ENCODE data around the gene COPS4. TPM values are rescaled to one million over a fixed set of nuclear protein-coding genes. Genes with fewer than 3 reads are reported as not detected.
A peak's percentile ranks its signal among the peaks of the same experiment; 100 is the strongest.
"Not testable (repeated sequence)": the region's sequence is repeated elsewhere in the genome, so short reads cannot be mapped to it uniquely, and the experiment has no call there.

The COPS4 gene
- total RNA-seq (10 to 100 TPM; 35.3 to 35.7 TPM), polyA plus RNA-seq (10 to 100 TPM; 31.7 to 35.2 TPM)
- long read RNA-seq, donor 1, transcript COPS4-201 (10 exons, 1,744 nt): major isoform, 193 of 223 reads
- long read RNA-seq, donor 1, transcript COPS4-209 (11 exons, 1,695 nt): minor isoform, 7 of 223 reads
- long read RNA-seq, donor 1, partial matches to known transcripts: 8 of 223 reads
- long read RNA-seq, donor 1, other reads (novel, unspliced or antisense): 9 of 223 reads
- long read RNA-seq, donor 2, transcript COPS4-201 (10 exons, 1,744 nt): major isoform, 13 of 15 reads
- long read RNA-seq, donor 2, partial matches to known transcripts: 1 of 15 reads
- long read RNA-seq, donor 2, other reads (novel, unspliced or antisense): 0 of 15 reads

GRCh38 chr4:83034630-83035494 is at the start of gene COPS4:
Gene COPS4 (plus strand): TSS chr4:83035183. CDS start chr4:83035225, 42 bp downstream.
- H3K27me3 ChIP-seq (ENCODE audit: control insufficient read depth in 1 of 2, insufficient read depth in 2 of 2, low read length in 1 of 2): no peaks in the 10 kb centered on the region
- peak; percentile 96 to 98 for DNase-seq
- no peaks in the 10 kb centered on the region for H3K36me3 ChIP-seq (ENCODE audit: control insufficient read depth in 1 of 2, insufficient read depth in 2 of 2, low read length in 1 of 2)
- ATAC-seq (ENCODE audit: low FRiP score): peak; percentile 100
- peak within 1 kb of the TSS; percentile 80 to 87 for H3K27ac ChIP-seq (ENCODE audit: low read depth in 1 of 2, low read length in 2 of 2)
- H3K4me3 ChIP-seq (ENCODE audit: low read length in 2 of 2): peak within 1 kb of the TSS; percentile 61 to 95
- no peaks in the 10 kb centered on the region for H3K9me3 ChIP-seq (ENCODE audit: control insufficient read depth, low read length)
- intact Hi-C loops (cut with DNase I): loop anchor here (1.0 to 10.0 kb wide), 4 partner anchors 22 to 600 kb away; partner anchors contain the start of genes ENOPH1 (in 1 of the 2), HNRNPDL (in 1 of the 2) and SEC31A (in 1 of the 2)
- 0 to 1% methylated on average over 39 of the region's 39 CpGs for WGBS, 2 donors
- H3K4me1 ChIP-seq (ENCODE audit: control insufficient read depth in 1 of 2, insufficient read depth in 2 of 2, low read length in 2 of 2): peaks cover 0 to 5% of the 10 kb centered on the region in 2 donors

GRCh38 chr4:82987519-82987918 is 47.5 kb upstream of the COPS4 start:
- ATAC-seq (ENCODE audit: low FRiP score); H3K27me3 ChIP-seq (ENCODE audit: control insufficient read depth in 1 of 2, insufficient read depth in 2 of 2, low read length in 1 of 2); H3K27ac ChIP-seq (ENCODE audit: low read depth in 1 of 2, low read length in 2 of 2); H3K4me3 ChIP-seq (ENCODE audit: low read length in 2 of 2); H3K36me3 ChIP-seq (ENCODE audit: control insufficient read depth in 1 of 2, insufficient read depth in 2 of 2, low read length in 1 of 2); H3K9me3 ChIP-seq (ENCODE audit: control insufficient read depth, low read length); H3K4me1 ChIP-seq (ENCODE audit: control insufficient read depth in 1 of 2, insufficient read depth in 2 of 2, low read length in 2 of 2); intact Hi-C loops (cut with DNase I); DNase-seq: not testable (repeated sequence)

- DNase-seq (no peak), ATAC-seq (ENCODE audit: low FRiP score) (no peak)
- Histone ChIP-seq H3K36me3 (ENCODE audit: control insufficient read depth in 1 of 2, insufficient read depth in 2 of 2, low read length in 1 of 2) (no peaks in the 10 kb centered on the region), H3K9me3 (ENCODE audit: control insufficient read depth, low read length) (no peaks in the 10 kb centered on the region), H3K4me3 (ENCODE audit: low read length in 2 of 2) (no peak overlapping the region), H3K27ac (ENCODE audit: low read depth in 1 of 2, low read length in 2 of 2) (no peak overlapping the region), H3K27me3 (ENCODE audit: control insufficient read depth in 1 of 2, insufficient read depth in 2 of 2, low read length in 1 of 2) (no peaks in the 10 kb centered on the region), H3K4me1 (ENCODE audit: control insufficient read depth in 1 of 2, insufficient read depth in 2 of 2, low read length in 2 of 2) (no peaks in the 10 kb centered on the region)
- WGBS, 2 donors: 53 to 56% methylated on average over 2 of the region's 2 CpGs
- intact Hi-C loops (cut with DNase I): no loop called here
These were observed 46.6 kb upstream of the COPS4 start for GRCh38 chr4:82988323-82988832.

- ATAC-seq (ENCODE audit: low FRiP score): peak; percentile 41
These were observed 45.2 kb upstream of the COPS4 start for GRCh38 chr4:82989575-82990429.

GRCh38 chr4:82994834-82995233 is 40.1 kb upstream of the COPS4 start:
- Histone ChIP-seq H3K36me3 (ENCODE audit: control insufficient read depth in 1 of 2, insufficient read depth in 2 of 2, low read length in 1 of 2) (no peaks in the 10 kb centered on the region), H3K9me3 (ENCODE audit: control insufficient read depth, low read length) (no peaks in the 10 kb centered on the region), H3K4me1 (ENCODE audit: control insufficient read depth in 1 of 2, insufficient read depth in 2 of 2, low read length in 2 of 2) (peaks cover 0 to 1% of the 10 kb centered on the region in 2 donors), H3K27ac (ENCODE audit: low read depth in 1 of 2, low read length in 2 of 2) (no peak overlapping the region), H3K4me3 (ENCODE audit: low read length in 2 of 2) (no peak overlapping the region), H3K27me3 (ENCODE audit: control insufficient read depth in 1 of 2, insufficient read depth in 2 of 2, low read length in 1 of 2) (no peaks in the 10 kb centered on the region)
- 70 to 71% methylated on average over 4 of the region's 4 CpGs for WGBS, 2 donors
- DNase-seq (no peak), ATAC-seq (ENCODE audit: low FRiP score) (no peak)
- intact Hi-C loops (cut with DNase I): no loop called here

More at GRCh38 chr4:82989575-82990429, 45.2 kb upstream of the COPS4 start:
- WGBS, 2 donors: 92 to 98% methylated on average over 2 of the region's 2 CpGs
- H3K27ac ChIP-seq (ENCODE audit: low read depth in 1 of 2, low read length in 2 of 2): no peak overlapping the region
- no peak for DNase-seq
- H3K27me3 ChIP-seq (ENCODE audit: control insufficient read depth in 1 of 2, insufficient read depth in 2 of 2, low read length in 1 of 2): no peaks in the 10 kb centered on the region
- H3K4me3 ChIP-seq (ENCODE audit: low read length in 2 of 2): no peak overlapping the region
- no peaks in the 10 kb centered on the region for H3K9me3 ChIP-seq (ENCODE audit: control insufficient read depth, low read length)
- no peaks in the 10 kb centered on the region for H3K36me3 ChIP-seq (ENCODE audit: control insufficient read depth in 1 of 2, insufficient read depth in 2 of 2, low read length in 1 of 2)
- H3K4me1 ChIP-seq (ENCODE audit: control insufficient read depth in 1 of 2, insufficient read depth in 2 of 2, low read length in 2 of 2): no peaks in the 10 kb centered on the region
- intact Hi-C loops (cut with DNase I): no loop called here

- ATAC-seq (ENCODE audit: low FRiP score) (no peak), DNase-seq (no peak)
- no peaks in the 10 kb centered on the region for H3K36me3 ChIP-seq (ENCODE audit: control insufficient read depth in 1 of 2, insufficient read depth in 2 of 2, low read length in 1 of 2)
- no peak overlapping the region for H3K27ac ChIP-seq (ENCODE audit: low read depth in 1 of 2, low read length in 2 of 2)
- no peaks in the 10 kb centered on the region for H3K27me3 ChIP-seq (ENCODE audit: control insufficient read depth in 1 of 2, insufficient read depth in 2 of 2, low read length in 1 of 2)
- peaks cover 0 to 1% of the 10 kb centered on the region in 2 donors for H3K4me1 ChIP-seq (ENCODE audit: control insufficient read depth in 1 of 2, insufficient read depth in 2 of 2, low read length in 2 of 2)
- intact Hi-C loops (cut with DNase I): no loop called here
- H3K4me3 ChIP-seq (ENCODE audit: low read length in 2 of 2): no peak overlapping the region
- H3K9me3 ChIP-seq (ENCODE audit: control insufficient read depth, low read length): no peaks in the 10 kb centered on the region
These were observed 36.1 kb upstream of the COPS4 start for GRCh38 chr4:82998898-82999297.

GRCh38 chr4:83002329-83002728 is 32.7 kb upstream of the COPS4 start:
- Histone ChIP-seq H3K36me3 (ENCODE audit: control insufficient read depth in 1 of 2, insufficient read depth in 2 of 2, low read length in 1 of 2) (no peaks in the 10 kb centered on the region), H3K9me3 (ENCODE audit: control insufficient read depth, low read length) (no peaks in the 10 kb centered on the region), H3K27me3 (ENCODE audit: control insufficient read depth in 1 of 2, insufficient read depth in 2 of 2, low read length in 1 of 2) (no peaks in the 10 kb centered on the region), H3K4me3 (ENCODE audit: low read length in 2 of 2) (no peak overlapping the region), H3K27ac (ENCODE audit: low read depth in 1 of 2, low read length in 2 of 2) (no peak overlapping the region), H3K4me1 (ENCODE audit: control insufficient read depth in 1 of 2, insufficient read depth in 2 of 2, low read length in 2 of 2) (peaks cover 0 to 1% of the 10 kb centered on the region in 2 donors)
- ATAC-seq (ENCODE audit: low FRiP score): no peak
- 94 to 95% methylated on average over 3 of the region's 3 CpGs for WGBS, 2 donors
- intact Hi-C loops (cut with DNase I): no loop called here
- no peak for DNase-seq

Measured in aorta (tissue), 5 donors.